GM18867 (cell line): ENCODE measurements around the gene TOGARAM1.

Experiments used
- ATAC-seq: cut with Tn5 transposase; IDR thresholded peaks from one replicate; pipeline ENCODE4 v1.9.1; 2021; ENCODE audit warnings: mild to moderate bottlenecking, moderate library complexity; ENCODE audit not compliant: unreplicated experiment

Gene TOGARAM1, protein sequence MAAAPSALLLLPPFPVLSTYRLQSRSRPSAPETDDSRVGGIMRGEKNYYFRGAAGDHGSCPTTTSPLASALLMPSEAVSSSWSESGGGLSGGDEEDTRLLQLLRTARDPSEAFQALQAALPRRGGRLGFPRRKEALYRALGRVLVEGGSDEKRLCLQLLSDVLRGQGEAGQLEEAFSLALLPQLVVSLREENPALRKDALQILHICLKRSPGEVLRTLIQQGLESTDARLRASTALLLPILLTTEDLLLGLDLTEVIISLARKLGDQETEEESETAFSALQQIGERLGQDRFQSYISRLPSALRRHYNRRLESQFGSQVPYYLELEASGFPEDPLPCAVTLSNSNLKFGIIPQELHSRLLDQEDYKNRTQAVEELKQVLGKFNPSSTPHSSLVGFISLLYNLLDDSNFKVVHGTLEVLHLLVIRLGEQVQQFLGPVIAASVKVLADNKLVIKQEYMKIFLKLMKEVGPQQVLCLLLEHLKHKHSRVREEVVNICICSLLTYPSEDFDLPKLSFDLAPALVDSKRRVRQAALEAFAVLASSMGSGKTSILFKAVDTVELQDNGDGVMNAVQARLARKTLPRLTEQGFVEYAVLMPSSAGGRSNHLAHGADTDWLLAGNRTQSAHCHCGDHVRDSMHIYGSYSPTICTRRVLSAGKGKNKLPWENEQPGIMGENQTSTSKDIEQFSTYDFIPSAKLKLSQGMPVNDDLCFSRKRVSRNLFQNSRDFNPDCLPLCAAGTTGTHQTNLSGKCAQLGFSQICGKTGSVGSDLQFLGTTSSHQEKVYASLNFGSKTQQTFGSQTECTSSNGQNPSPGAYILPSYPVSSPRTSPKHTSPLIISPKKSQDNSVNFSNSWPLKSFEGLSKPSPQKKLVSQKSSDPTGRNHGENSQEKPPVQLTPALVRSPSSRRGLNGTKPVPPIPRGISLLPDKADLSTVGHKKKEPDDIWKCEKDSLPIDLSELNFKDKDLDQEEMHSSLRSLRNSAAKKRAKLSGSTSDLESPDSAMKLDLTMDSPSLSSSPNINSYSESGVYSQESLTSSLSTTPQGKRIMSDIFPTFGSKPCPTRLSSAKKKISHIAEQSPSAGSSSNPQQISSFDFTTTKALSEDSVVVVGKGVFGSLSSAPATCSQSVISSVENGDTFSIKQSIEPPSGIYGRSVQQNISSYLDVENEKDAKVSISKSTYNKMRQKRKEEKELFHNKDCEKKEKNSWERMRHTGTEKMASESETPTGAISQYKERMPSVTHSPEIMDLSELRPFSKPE (N-terminal part only)

DNA sequence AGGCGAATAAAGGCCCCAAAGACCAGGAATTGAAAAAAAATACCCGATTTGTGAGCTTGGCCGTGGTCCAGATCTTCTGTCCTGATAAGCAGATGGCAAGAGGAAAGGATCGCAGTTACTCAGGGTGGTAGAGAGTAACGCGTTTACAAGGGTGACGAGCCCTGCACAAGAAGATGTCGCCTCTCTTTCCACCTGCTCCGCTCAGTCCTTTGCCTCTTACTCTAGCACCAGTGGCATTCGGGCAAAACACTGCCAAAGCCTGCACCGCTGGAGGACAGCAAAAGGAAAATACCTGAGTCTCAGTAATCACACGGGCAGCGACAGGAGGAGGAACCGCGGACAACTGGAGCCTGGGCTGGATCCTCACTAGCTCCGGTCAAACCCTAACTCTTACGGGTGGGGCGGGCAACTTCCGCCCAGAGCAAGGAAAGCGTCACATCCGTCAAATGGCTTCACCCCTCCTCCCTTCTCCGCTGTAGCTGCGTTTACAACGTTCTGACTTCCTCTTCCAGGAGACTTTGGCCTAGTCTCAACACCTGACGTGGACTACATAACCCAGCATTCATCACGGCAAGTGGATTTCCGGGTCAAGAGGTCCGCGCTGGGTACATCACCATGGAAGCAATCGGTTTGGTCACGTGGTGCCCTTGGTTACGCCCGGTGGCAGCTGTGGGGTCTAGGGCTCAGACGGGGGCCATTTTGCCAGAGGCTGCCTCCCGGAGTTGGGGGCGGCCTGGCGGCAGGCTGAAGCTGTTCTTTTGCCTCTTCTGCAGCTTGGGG, at the start of gene TOGARAM1, which contains the start of gene KLHL28:
Gene TOGARAM1 (plus strand): TSS at position 637 of the 780 bp plus-strand sequence. CDS start 232 bp downstream, outside the sequence.
Gene KLHL28 (minus strand): TSS at position 394 of the 780 bp plus-strand sequence. CDS start 16,019 bp downstream, outside the sequence.
- ATAC-seq: peak; percentile 92

DNA sequence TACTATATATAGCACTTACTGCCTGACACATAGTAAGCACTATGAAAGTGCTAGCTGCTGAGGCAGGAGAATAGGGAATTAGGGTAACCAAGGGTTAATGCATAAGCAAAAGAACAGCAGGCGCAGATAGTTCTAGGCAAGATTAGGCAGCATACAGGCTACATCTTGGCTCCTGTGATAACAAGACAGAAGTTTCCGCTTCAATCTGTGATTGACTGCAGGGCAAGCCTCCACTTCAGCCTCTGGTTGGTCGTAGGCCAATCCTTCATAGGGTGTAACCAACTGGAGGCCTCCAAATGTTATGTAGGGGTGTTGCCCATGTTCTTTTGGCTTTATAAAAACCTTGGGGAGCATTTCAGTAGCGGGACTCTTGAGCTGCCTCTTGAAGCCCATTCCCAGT, 47.1 kb upstream of the TOGARAM1 start:
- no peak for ATAC-seq

DNA sequence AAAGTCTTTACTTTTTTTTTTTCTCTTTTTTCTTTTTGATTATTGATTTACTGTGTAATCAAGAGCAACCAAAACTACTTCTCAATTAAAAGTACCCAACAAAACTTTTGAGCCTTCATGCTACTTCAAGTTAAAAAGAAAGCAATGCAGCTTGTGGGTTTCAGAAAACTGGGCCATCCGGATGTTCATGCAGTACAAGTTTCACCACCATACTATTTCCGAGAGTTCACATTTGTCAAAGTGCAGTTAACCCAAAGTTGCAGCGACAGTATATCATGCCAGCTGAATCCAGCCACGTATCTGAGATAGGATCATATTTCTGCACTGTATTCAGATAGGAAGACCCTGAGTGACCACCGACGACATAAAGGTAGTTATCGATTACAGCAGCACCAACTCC, 33.2 kb upstream of the TOGARAM1 start:
- no peak for ATAC-seq

DNA sequence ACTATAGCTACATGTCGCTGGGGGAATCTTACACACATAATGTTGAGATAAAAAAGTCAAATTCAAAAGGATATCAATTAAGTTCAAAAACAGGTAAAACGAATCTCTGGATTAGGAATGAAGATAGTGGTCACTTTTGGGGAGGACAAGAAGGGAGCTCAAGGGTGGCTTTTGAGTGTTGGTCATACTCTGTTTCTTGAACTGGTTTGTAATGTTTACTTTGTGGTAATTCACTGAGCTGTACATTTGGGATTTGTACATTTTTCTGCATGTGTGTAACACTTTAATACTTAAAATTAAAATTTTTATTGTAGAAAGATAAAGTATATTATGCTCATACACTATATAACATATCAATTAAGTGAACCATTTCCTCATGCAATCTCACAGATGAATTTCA, 26.8 kb upstream of the TOGARAM1 start:
- no peak for ATAC-seq

DNA sequence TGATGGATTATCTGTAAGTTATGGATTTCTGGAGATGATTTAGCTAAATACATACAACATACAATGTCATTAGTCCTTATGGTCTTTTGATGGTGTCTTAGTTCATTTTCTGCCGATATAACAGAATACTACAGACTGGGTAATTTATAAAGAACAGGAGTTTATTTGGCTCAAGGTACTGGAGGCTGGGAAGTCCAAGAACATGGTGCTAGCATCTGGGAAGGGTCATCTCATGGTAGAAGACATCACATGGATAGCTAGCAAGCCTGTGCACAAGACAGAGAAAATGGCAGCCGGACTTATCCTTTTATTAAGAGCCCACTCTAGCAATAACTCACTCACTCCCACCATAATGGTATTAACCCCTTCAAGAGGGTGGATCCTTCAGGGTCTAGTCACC, 24.4 kb upstream of the TOGARAM1 start:
- ATAC-seq: no peak

DNA sequence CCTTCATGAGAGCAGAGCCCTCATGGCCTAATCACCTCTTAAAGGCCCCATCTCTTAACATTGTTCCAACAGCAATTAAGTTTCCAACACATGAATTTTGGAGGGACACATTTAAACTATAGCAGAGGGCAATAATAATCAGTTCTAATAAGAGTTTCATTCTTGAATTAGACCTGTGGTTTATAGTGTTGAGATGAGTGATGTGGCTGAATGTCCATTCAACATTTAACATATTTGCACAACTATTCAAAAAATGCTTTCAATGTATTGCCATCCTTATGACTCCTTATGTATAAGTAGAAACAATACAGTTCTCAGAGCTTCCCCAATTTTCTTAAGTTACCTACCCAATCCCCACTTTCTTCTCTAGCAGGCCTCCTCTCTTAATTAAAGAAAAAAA, 21.8 kb upstream of the TOGARAM1 start:
- ATAC-seq: no peak

DNA sequence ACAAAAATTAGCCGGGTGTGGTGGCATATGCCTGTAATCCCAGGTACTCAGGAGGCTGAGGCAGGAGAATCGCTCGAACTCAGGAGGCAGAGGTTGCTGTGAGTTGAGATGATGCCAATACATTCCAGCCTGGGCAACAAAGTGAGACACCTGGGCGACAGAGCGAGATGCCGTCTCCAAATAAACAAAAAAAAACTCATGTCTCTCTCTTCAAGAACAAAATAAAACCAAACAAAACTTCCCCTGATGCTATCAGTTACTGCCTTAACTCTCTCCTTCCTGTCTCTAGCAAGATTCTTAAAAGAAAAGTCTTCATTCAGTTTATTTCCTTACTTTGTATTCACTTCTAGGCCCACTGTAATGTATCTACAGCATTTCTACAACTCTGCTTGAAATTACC, 21.0 kb upstream of the TOGARAM1 start:
- no peak for ATAC-seq

GRCh38 chr14:44941591-44941990, 20.4 kb upstream of the TOGARAM1 start:
- no peak for ATAC-seq

GRCh38 chr14:44942436-44942835, 19.6 kb upstream of the TOGARAM1 start:
- ATAC-seq: no peak

DNA sequence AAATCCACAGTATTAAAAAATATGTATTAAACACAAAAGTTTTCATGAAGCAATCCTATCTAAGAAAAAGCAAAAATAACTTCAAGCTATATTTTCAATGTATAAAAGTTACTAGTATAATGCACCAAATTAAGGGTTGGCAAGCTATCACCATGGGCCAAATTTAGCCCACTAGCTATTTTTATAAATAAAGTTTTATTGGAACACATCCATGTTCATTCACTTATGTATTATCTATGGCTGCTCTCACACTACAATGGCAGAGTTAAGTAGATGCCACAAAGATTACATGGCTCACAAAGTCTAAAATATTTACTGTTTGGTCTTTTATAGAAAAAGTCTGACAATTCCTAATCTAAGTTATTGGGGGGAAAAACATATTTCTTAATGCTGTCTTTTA, 17.9 kb upstream of the TOGARAM1 start:
- ATAC-seq: no peak

DNA sequence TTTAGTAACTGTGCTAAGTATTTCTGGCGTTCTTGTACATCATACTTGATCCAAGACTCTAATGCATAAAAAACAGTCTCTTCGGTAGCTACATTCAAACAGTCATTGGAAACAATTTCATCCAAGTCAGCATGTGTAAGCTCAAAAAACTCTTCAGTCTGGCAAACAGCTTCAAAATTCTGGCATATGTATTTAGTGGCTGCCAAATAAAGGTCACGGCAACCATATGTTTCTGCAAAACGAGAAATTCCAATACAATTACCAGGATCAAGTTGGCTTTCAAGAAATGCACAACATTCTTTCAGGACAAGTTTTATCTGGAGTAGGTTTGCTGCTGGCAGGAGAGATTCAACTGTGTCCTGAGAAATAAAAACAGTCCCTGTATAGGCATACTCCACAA, 16.7 kb upstream of the TOGARAM1 start:
- ATAC-seq: no peak

DNA sequence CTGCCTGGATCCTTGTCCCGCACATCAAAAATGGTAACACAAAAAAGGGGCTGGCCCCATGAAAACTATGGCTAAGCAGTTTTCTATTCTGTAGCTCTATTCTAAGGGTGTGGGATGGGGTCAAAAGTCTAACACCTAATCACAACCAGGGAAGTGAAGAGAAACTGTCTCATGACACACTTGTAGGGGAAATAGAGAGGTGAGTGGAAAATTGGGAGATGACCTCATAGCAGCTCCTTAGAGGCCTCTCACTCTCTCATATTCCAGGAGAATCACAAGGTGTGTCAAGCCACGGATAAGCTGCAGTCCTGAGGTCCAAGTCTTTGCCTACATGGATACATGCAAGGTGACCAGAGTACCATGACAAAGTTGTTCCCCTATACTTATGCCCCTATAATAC, 10.9 kb upstream of the TOGARAM1 start:
- no peak for ATAC-seq

GRCh38 chr14:44952391-44953110, 9.4 kb upstream of the TOGARAM1 start:
- no peak for ATAC-seq

GRCh38 chr14:44954750-44955149, 7.2 kb upstream of the TOGARAM1 start:
- ATAC-seq: no peak

DNA sequence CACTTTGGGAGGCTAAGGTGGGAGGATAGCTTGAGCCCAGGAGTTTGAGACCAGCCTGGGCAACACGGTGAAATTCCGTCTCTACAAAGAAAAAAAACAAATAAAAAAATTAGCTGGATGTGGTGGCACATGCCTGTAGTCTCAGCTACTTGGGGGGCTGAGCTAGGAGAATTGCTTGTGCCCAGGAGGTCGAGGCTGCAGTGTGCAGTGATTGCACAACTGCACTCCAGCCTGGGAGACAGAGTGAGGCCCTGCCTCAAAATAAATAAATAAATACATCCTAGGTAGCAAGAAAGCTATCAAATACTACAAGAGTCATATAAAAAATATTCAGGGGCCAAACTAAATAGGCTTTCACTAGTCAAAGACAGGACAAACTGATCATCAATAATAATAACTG, 6.5 kb upstream of the TOGARAM1 start:
- ATAC-seq: no peak

- no peak for ATAC-seq
Measured at GRCh38 chr14:44956866-44957265, 5.1 kb upstream of the TOGARAM1 start.

DNA sequence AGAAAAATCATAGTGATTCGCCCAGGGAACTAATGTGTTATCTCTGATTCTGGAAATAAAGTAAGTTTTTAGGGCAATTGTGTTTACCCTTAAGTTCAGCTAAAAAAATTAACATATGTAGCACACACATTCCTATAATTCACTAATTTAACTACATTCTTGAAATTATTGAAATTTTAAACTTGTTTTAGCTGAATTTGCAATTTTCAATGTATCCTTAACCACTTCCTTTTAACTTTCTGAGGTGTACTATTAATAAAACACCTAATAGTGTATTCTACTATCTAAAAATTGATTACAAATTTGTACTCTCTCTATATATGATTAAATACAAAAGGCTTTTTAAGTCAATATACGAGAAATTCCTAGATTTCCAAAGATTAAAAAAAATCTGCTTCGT, 2.5 kb upstream of the TOGARAM1 start:
- no peak for ATAC-seq

GRCh38 chr14:44960146-44960545, 1.8 kb upstream of the TOGARAM1 start:
- ATAC-seq: no peak

- no peak for ATAC-seq
Measured at GRCh38 chr14:44960646-44961045, 1.3 kb upstream of the TOGARAM1 start.

DNA sequence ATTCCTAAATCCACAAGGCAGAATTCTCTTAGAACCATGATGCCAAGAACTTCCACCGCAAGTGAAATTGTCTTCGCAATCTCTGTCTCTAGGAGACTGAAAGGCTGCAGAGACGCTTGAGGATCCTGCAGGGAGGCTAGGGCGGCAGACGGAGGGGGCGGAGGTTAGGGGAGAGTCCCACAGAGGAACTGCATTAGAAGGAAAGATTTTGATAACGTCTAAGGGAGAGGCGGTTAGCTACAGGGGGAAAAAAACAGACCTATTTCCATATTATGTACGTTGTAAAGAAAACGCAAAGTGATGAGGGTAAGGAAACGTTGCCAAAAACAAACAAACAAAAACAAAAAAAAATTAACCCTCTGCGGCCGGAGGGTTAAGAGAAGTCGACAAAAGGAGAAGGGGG, 838 bp upstream of the TOGARAM1 start:
- ATAC-seq: peak; percentile 21
